HCT116 (cell line): ENCODE results near the gene PDRG1. TPM values are rescaled to one million over a fixed set of nuclear protein-coding genes. Genes with fewer than 3 reads are reported as not detected.

Experiments
- ATAC-seq: fragments of 200-7000 bp; cut with Tn5 transposase; 2 replicates; pipeline ENCODE4 v1.9.1; 2020; ENCODE audit warnings: mild to moderate bottlenecking, moderate library complexity
- BruUV-seq: library from RNA; stranded (reverse); fragments of 400-500 nt; replicated peaks from 2 replicates; lab custom pipeline; 2021; lab: Mats Ljungman, UMichigan
- CTCF ChIA-PET: fragments of 300-600 bp; sonication (Branson Sonifier 250); formaldehyde crosslinking; loops from one replicate; lab custom pipeline; 2021; ENCODE audit warnings: antibody characterized with exemption; lab: Charles Lee
- POLR2A ChIA-PET: fragments of 300-600, 350-600 bp; sonication (Branson Sonifier 250); formaldehyde crosslinking; loops from one replicate; lab custom pipeline; 2021; ENCODE audit warnings: antibody characterized with exemption; lab: Charles Lee
- RAD21 ChIA-PET, 2 experiments: fragments of 300-600 bp; sonication (Branson Sonifier 250); formaldehyde crosslinking; loops; one replicate each; lab custom pipeline; 2023; ENCODE audit warnings: low total read pairs in 2 of 2; ENCODE audit not compliant: uncharacterized antibody in 2 of 2, unreplicated experiment in 2 of 2, low non-redundant PET in 1 of 2; lab: Charles Lee
- DNase-seq: peaks from one replicate; pipeline ENCODE4 v3.0.0-alpha.2; 2010; ENCODE audit warnings: low read depth, low spot score
- H2AFZ ChIP-seq: fragments of 200-600 bp; shearing (Covaris generic), sonication (generic); 2 replicates; pipeline ENCODE4 v1.6.1; 2017; ENCODE audit warnings: low read depth, mixed run types, mixed read lengths, antibody characterized with exemption, low read length; ENCODE audit not compliant: poor library complexity, severe bottlenecking
- H3K27ac ChIP-seq: 2 replicates; pipeline ENCODE4 v1.5.1; 2012; ENCODE audit warnings: low read depth, low read length
- H3K27me3 ChIP-seq: fragments of 200-600 bp; sonication (generic); 2 replicates; pipeline ENCODE4 v1.6.1; 2016; ENCODE audit warnings: mixed run types, low read length, mixed read lengths; ENCODE audit not compliant: insufficient read depth
- H3K36me3 ChIP-seq, 2 experiments: fragments of 200-500 bp in 1 of 2; fragments of 200-600 bp in 1 of 2; sonication (Bioruptor generic) in 1 of 2; sonication (generic) in 1 of 2; 2 replicates each; pipeline versions ENCODE4 v1.5.1 to v1.6.1; 2014 to 2016; ENCODE audit warnings: low read length in 2 of 2, inconsistent platforms in 1 of 2, mixed read lengths in 1 of 2, mixed run types in 1 of 2; ENCODE audit not compliant: insufficient read depth in 2 of 2, control insufficient read depth in 1 of 2
- H3K4me1 ChIP-seq, 2 experiments: fragments of 200-600 bp in 1 of 2; sonication (generic) in 1 of 2; 2 replicates each; pipeline versions ENCODE4 v1.5.1 to v1.6.1; 2012 to 2017; ENCODE audit warnings: low read length in 2 of 2, inconsistent platforms in 1 of 2, mild to moderate bottlenecking in 1 of 2, mixed read lengths in 1 of 2, mixed run types in 1 of 2, moderate library complexity in 1 of 2; ENCODE audit not compliant: insufficient read depth in 2 of 2, control insufficient read depth in 1 of 2
- H3K4me2 ChIP-seq: fragments of 200-600 bp; sonication (generic); 2 replicates; pipeline ENCODE4 v1.6.1; 2017; ENCODE audit warnings: mixed run types, low read length, mixed read lengths
- H3K4me3 ChIP-seq, 2 experiments: fragments of 200-600 bp in 1 of 2; sonication (generic) in 1 of 2; replicated peaks in 1 of 2; 2 replicates each; pipeline ENCODE4 v1.5.1; 2011 to 2016; ENCODE audit warnings: low read length in 2 of 2, control low read depth in 1 of 2, low read depth in 1 of 2, mild to moderate bottlenecking in 1 of 2, mixed read lengths in 1 of 2, mixed run types in 1 of 2
- H3K79me2 ChIP-seq: fragments of 200-600 bp; sonication (generic); 2 replicates; pipeline ENCODE4 v1.6.1; 2017; ENCODE audit warnings: mild to moderate bottlenecking, mixed run types, low read length, moderate library complexity, mixed read lengths; ENCODE audit not compliant: insufficient read depth
- H3K9ac ChIP-seq: fragments of 200-600 bp; sonication (generic); 2 replicates; pipeline ENCODE4 v1.6.1; 2016; ENCODE audit warnings: low read length, mixed read lengths
- H3K9me2 ChIP-seq: fragments of 200-600 bp; sonication (generic), shearing (Covaris generic); 2 replicates; pipeline ENCODE4 v1.6.1; 2017; ENCODE audit warnings: mixed run types, mild to moderate bottlenecking, moderate library complexity; ENCODE audit not compliant: insufficient read depth
- H3K9me3 ChIP-seq, 2 experiments: fragments of 200-500 bp in 1 of 2; fragments of 200-600 bp in 1 of 2; sonication (Bioruptor generic) in 1 of 2; sonication (generic) in 1 of 2; 2 replicates each; pipeline ENCODE4 v1.6.1; 2014 to 2017; ENCODE audit warnings: low read length in 2 of 2, mixed read lengths in 2 of 2, inconsistent platforms in 1 of 2, low read depth in 1 of 2, mild to moderate bottlenecking in 1 of 2, mixed run types in 1 of 2, moderate library complexity in 1 of 2; ENCODE audit not compliant: control insufficient read depth in 1 of 2, insufficient read depth in 1 of 2
- H4K20me1 ChIP-seq: fragments of 200-600 bp; sonication (generic), shearing (Covaris generic); 2 replicates; pipeline ENCODE4 v1.6.1; 2017; ENCODE audit warnings: mixed run types, mild to moderate bottlenecking, moderate library complexity; ENCODE audit not compliant: insufficient read depth
- POLR2AphosphoS5 ChIP-seq: IDR thresholded peaks from 2 replicates; pipeline ENCODE4 v1.6.1; 2011; ENCODE audit warnings: mild to moderate bottlenecking, low read depth, low read length, moderate library complexity
- intact Hi-C: fragments of 100-400 bp; cut with micrococcal nuclease; formaldehyde crosslinking; loops from 2 replicates; pipeline ENCODE4 v1.10.0; 2022
- total RNA-seq: library from RNA; stranded (reverse); gene quantifications from one replicate; pipeline ENCODE4 v1.2.1, GENCODE V29; 2021; ENCODE audit not compliant: unreplicated experiment
- TF ChIP-seq, protein P1 (sequence below): IDR thresholded peaks from 2 replicates; pipeline ENCODE4 v1.6.1; 2011; ENCODE audit warnings: mild to moderate bottlenecking, low read length, moderate library complexity; ENCODE audit not compliant: insufficient replicate concordance; ENCODE audit errors: extremely low read depth

PDRG1 gene
- total RNA-seq, 1 experiment from 2014 or later: 18.7 TPM

DNA sequence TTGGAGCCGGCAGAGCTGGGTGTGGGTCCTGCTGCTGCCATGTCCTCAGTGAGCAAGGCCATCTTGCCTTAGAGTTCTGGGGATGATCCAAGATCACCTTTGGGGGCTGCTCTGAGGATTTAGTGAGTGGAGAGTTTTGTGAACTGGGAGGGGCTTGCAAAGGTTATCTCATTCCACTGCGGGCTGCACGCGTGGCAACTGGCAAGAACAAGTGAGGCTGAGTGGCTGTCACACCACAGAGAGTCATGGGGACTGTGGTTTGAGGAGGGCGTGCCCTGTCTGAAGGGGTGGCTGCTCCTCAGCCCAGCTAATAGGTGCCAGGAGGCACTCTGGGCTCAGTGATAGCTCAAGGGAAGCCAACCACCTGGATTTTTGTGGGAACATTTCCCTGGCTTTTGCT, 43.8 kb downstream of the PDRG1 start:
- no peaks in the 10 kb centered on the region for H3K9me3 ChIP-seq
- H3K4me1 ChIP-seq: no peaks in the 10 kb centered on the region
- intact Hi-C loops: no loop called here
- H3K9me2 ChIP-seq: no peaks in the 10 kb centered on the region
- ChIA-PET POLR2A (no interaction called here), RAD21 (no interaction called here), CTCF (no interaction called here)
- H2AFZ ChIP-seq: no peak overlapping the region
- no peaks in the 10 kb centered on the region for H3K79me2 ChIP-seq
- no peak for DNase-seq
- TF ChIP-seq, protein P1, sequence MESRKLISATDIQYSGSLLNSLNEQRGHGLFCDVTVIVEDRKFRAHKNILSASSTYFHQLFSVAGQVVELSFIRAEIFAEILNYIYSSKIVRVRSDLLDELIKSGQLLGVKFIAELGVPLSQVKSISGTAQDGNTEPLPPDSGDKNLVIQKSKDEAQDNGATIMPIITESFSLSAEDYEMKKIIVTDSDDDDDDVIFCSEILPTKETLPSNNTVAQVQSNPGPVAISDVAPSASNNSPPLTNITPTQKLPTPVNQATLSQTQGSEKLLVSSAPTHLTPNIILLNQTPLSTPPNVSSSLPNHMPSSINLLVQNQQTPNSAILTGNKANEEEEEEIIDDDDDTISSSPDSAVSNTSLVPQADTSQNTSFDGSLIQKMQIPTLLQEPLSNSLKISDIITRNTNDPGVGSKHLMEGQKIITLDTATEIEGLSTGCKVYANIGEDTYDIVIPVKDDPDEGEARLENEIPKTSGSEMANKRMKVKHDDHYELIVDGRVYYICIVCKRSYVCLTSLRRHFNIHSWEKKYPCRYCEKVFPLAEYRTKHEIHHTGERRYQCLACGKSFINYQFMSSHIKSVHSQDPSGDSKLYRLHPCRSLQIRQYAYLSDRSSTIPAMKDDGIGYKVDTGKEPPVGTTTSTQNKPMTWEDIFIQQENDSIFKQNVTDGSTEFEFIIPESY: no peak
- no peak overlapping the region for H3K9ac ChIP-seq
- H3K27me3 ChIP-seq: no peaks in the 10 kb centered on the region
- H4K20me1 ChIP-seq: no peaks in the 10 kb centered on the region
- H3K4me2 ChIP-seq: no peak overlapping the region
- no peak overlapping the region for H3K4me3 ChIP-seq
- ATAC-seq: no peak
- no peak overlapping the region for H3K27ac ChIP-seq
- no peaks in the 10 kb centered on the region for H3K36me3 ChIP-seq
- no TSS peak for BruUV-seq

DNA sequence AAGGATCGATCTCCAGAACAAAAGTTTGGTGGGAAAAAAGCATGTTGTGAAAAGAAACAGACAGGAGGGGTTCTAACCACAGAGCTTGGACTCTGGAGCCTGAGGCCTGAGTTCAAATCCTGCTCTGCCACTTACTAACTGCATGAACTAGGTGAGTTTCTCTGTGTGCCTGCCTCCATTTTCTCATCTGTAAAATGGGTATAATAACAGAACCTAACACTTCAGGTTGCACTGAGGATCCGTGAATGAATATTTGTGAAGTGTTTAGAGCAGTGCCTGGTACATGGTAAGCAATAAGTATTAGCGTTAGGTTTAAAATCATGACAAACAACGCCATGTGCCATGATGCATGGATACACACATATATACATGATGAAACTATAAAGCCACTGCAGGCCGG, 44.8 kb downstream of the PDRG1 start:
- Histone ChIP-seq H3K27me3 (no peaks in the 10 kb centered on the region), H4K20me1 (no peaks in the 10 kb centered on the region), H3K4me2 (no peak overlapping the region), H3K9ac (no peak overlapping the region), H3K79me2 (no peaks in the 10 kb centered on the region), H3K36me3 (no peaks in the 10 kb centered on the region), H3K27ac (no peak overlapping the region), H3K4me3 (no peak overlapping the region), H3K4me1 (no peaks in the 10 kb centered on the region), H3K9me2 (no peaks in the 10 kb centered on the region), H2AFZ (no peak overlapping the region), H3K9me3 (no peaks in the 10 kb centered on the region)
- no peak for DNase-seq
- ATAC-seq: no peak
- RAD21 ChIA-PET: no interaction called here
- intact Hi-C loops: no loop called here
- TF ChIP-seq POLR2AphosphoS5: no peak
- POLR2A ChIA-PET: no interaction called here
- no TSS peak for BruUV-seq
- CTCF ChIA-PET: no interaction called here
